Loucy (cell line): Measurements from ENCODE around the gene EIF2S1.

Experiments used
- H2AFZ ChIP-seq: fragments of 200-600 bp; sonication (generic); 2 replicates; pipeline ENCODE4 v1.6.0; 2016; ENCODE audit warnings: antibody characterized with exemption, mild to moderate bottlenecking, low read length, moderate library complexity
- H3F3A ChIP-seq: fragments of 200-600 bp; 2 replicates; pipeline ENCODE4 v1.6.0; 2016; ENCODE audit warnings: antibody characterized with exemption, low read depth, mild to moderate bottlenecking
- H3K27me3 ChIP-seq: fragments of 200-600 bp; sonication (generic); 2 replicates; pipeline ENCODE4 v1.6.1; 2014; ENCODE audit warnings: low read length, mild to moderate bottlenecking; ENCODE audit not compliant: insufficient read depth, poor library complexity, severe bottlenecking
- H3K36me3 ChIP-seq: fragments of 200-600 bp; sonication (generic); 2 replicates; pipeline ENCODE4 v1.6.1; 2016; ENCODE audit warnings: low read length; ENCODE audit not compliant: insufficient read depth
- H3K4me1 ChIP-seq: fragments of 200-600 bp; sonication (generic); 2 replicates; pipeline ENCODE4 v1.5.1; 2014; ENCODE audit warnings: low read length, mild to moderate bottlenecking; ENCODE audit not compliant: insufficient read depth, poor library complexity, severe bottlenecking
- H3K4me2 ChIP-seq: fragments of 200-600 bp; sonication (generic); 2 replicates; pipeline ENCODE4 v1.6.0; 2014; ENCODE audit warnings: antibody characterized with exemption, low read length, low read depth, mild to moderate bottlenecking; ENCODE audit not compliant: poor library complexity, severe bottlenecking
- H3K4me3 ChIP-seq: fragments of 200-600 bp; sonication (generic); 2 replicates; pipeline ENCODE4 v1.5.1; 2014; ENCODE audit warnings: low read length, mild to moderate bottlenecking, mixed read lengths; ENCODE audit not compliant: poor library complexity, severe bottlenecking
- H3K79me2 ChIP-seq: fragments of 200-600 bp; sonication (generic); 2 replicates; pipeline ENCODE4 v1.6.1; 2014; ENCODE audit warnings: low read length; ENCODE audit not compliant: insufficient read depth
- H3K9ac ChIP-seq: fragments of 200-600 bp; sonication (generic); 2 replicates; pipeline ENCODE4 v1.6.0; 2014; ENCODE audit warnings: mild to moderate bottlenecking, low read depth, low read length, moderate library complexity; ENCODE audit not compliant: poor library complexity, severe bottlenecking
- H3K9me2 ChIP-seq: fragments of 200-600 bp; sonication (generic); replicated peaks from 2 replicates; pipeline ENCODE4 v1.6.1; 2016; ENCODE audit warnings: low read depth, low read length, mixed read lengths
- H3K9me3 ChIP-seq: fragments of 200-600 bp; sonication (generic); 2 replicates; pipeline ENCODE4 v1.6.1; 2014; ENCODE audit warnings: mild to moderate bottlenecking, antibody characterized with exemption, low read length, low read depth; ENCODE audit not compliant: insufficient read depth
- H4K20me1 ChIP-seq: fragments of 200-600 bp; sonication (generic); 2 replicates; pipeline ENCODE4 v1.6.0; 2014; ENCODE audit warnings: antibody characterized with exemption, low read length, mild to moderate bottlenecking; ENCODE audit not compliant: insufficient read depth, poor library complexity, severe bottlenecking
- CTCF ChIP-seq: fragments of 200-600 bp; sonication (generic); conservative IDR thresholded peaks from 2 replicates; pipeline ENCODE4 v1.5.1; 2014; ENCODE audit warnings: mild to moderate bottlenecking, antibody characterized with exemption, low read length
- EZH2phosphoT487 ChIP-seq: fragments of 200-600 bp; IDR thresholded peaks from 2 replicates; pipeline ENCODE4 v1.6.1; 2018; ENCODE audit warnings: antibody characterized with exemption, mild to moderate bottlenecking, moderate library complexity, borderline replicate concordance

Gene EIF2S1

DNA sequence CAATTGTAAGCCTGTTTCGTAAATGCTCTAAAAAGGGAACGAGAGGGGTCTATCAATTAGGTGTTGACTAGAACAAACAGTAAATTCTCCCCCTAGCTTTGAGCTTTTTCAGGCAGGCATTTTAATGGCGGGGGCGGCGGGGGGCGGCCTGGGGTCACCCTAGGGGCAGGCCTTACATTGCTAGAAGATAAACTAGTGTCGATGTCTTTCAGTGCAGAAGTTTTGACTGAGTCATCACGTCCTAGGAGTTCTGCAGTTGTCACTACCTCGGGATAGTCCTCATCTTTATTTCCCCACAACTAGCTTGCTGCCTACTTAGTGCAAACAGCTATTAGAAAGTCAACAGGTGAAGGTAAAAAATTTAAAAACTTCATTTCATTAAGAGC lies 2.2 kb upstream of the EIF2S1 start:
- Histone ChIP-seq H3K9ac (peak overlapping the region; percentile 84), H3K79me2 (peaks cover 58% of the 10 kb centered on the region), H3K4me2 (peak overlapping the region; percentile 92)

DNA sequence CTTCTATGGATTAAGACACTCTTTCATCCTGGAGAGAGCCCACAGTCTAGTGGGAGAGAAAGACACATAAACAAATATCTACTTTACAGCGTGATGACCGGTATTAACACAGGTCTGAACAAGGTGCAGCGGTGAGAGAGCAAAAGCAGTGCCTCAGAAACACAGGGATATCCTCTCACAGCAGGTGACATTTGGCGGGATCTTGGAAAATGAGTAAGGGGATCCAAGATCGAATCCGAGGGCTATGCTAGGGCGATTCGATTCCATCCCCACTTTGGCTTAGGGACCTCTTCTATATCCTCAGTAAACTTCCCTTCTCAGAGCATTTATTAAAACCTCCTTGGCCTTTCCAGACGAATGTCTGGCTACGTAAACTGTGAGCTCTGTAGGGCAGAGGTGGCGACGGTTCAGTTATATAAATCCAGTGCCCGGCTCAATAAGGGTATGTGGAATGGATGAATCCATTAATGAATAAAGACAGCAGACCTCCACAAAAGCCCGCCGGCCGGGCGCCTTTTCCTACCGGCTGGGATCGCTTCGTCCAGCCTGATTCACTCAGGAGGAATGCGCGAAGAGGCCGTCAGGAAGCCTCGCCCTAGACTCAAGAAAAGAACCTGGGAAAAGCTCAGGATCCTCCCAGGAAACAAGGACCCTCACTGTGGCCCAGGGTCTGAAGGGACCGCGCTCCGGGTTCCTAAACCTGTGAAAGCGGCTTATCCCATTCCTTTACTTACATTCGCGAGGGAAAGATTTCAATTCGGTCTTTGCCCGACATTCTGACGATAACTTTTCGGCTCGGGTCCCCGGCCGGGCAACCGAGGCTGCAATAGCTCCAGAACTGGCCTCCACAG lies 979 bp upstream of the EIF2S1 start:
- Histone ChIP-seq H3K79me2 (peaks cover 70% of the 10 kb centered on the region), H2AFZ (peak overlapping the region; percentile 78), H3K4me2 (peak overlapping the region; percentile 92), H3K9me3 (no peaks in the 10 kb centered on the region), H3K4me3 (peak overlapping the region; percentile 89), H3K9me2 (no peaks in the 10 kb centered on the region), H3K9ac (peak overlapping the region; percentile 84), H3K36me3 (no peaks in the 10 kb centered on the region), H4K20me1 (peaks cover 40% of the 10 kb centered on the region), H3F3A (no peaks in the 10 kb centered on the region), H3K27me3 (no peaks in the 10 kb centered on the region), H3K4me1 (peaks cover 50% of the 10 kb centered on the region)
- no peak for TF ChIP-seq CTCF
- no peak for TF ChIP-seq EZH2phosphoT487

More for the DNA sequence above, 2.2 kb upstream of the EIF2S1 start:
- H3F3A ChIP-seq: no peaks in the 10 kb centered on the region
- H3K4me1 ChIP-seq: peaks cover 38% of the 10 kb centered on the region
- no peaks in the 10 kb centered on the region for H3K27me3 ChIP-seq
- peak overlapping the region; percentile 89 for H3K4me3 ChIP-seq
- peaks cover 28% of the 10 kb centered on the region for H4K20me1 ChIP-seq
- H3K36me3 ChIP-seq: no peaks in the 10 kb centered on the region
- H3K9me2 ChIP-seq: no peaks in the 10 kb centered on the region
- H2AFZ ChIP-seq: no peak overlapping the region
- no peaks in the 10 kb centered on the region for H3K9me3 ChIP-seq
- TF ChIP-seq EZH2phosphoT487: no peak
- TF ChIP-seq CTCF: no peak

DNA sequence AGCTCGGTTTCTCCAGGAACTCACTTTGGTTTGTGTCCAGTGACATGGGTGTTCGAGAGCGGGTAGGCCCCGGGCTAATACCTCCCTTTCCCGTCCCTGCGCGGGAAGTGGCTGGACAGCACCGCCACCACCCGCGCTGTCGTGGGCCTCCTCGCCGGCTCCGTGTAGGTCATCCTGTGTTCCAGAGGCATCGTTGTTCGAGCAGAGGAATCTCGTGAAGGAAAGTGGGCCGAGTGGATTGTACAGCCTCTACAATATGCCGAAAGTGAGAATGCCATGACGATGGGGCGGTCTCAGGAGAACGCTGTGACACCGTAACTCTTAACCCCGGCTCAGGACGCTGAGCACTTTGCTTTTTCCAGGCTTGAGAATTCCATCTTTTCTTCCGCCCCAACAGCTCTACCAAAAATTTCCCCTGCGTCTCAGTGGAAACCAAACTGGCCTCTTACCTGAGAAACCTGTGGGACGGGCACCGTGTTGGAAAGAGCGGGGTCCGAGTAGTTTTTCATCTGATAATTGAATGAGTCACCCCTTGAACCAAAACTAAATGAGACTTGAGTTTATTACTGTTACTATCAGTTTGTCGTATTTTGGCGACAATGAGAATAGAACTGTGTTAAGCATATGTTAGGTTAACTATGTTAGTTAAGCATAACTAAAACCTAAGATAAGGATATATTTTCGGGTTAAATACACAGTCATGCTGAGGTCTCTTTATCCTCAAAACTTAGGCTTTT lies 510 bp downstream of the EIF2S1 start:
- H3K79me2 ChIP-seq: peaks cover 75% of the 10 kb centered on the region
- H3K4me3 ChIP-seq: peak overlapping the region; percentile 89
- H3K9me2 ChIP-seq: no peaks in the 10 kb centered on the region
- H3F3A ChIP-seq: no peaks in the 10 kb centered on the region
- TF ChIP-seq CTCF (no peak), EZH2phosphoT487 (no peak)
- no peaks in the 10 kb centered on the region for H3K9me3 ChIP-seq
- H3K27me3 ChIP-seq: no peaks in the 10 kb centered on the region
- peaks cover 60% of the 10 kb centered on the region for H3K4me1 ChIP-seq
- H3K4me2 ChIP-seq: peak overlapping the region; percentile 97
- H3K9ac ChIP-seq: peak overlapping the region; percentile 83
- peaks cover 53% of the 10 kb centered on the region for H4K20me1 ChIP-seq
- peaks cover 11% of the 10 kb centered on the region for H3K36me3 ChIP-seq
- peak overlapping the region; percentile 97 for H2AFZ ChIP-seq
